Measurements from ENCODE around the gene NDUFB11. TPM values are rescaled to one million over a fixed set of nuclear protein-coding genes. Genes with fewer than 3 reads are reported as not detected.

The NDUFB11 gene
- total RNA-seq, 2 experiments from 2014 or later: 92.3 to 97.3 TPM

- POLR2A ChIA-PET: no interaction called here
Measured at GRCh38 chrX:47176101-47176740, 31.7 kb upstream of the NDUFB11 start.

GRCh38 chrX:47175588-47175980 is 31.1 kb upstream of the NDUFB11 start:
- ChIA-PET CTCF (no interaction called here), POLR2A (no interaction called here)

More at GRCh38 chrX:47176101-47176740, 31.7 kb upstream of the NDUFB11 start:
- CTCF ChIA-PET: no interaction called here

GRCh38 chrX:47174846-47175587 is 30.5 kb upstream of the NDUFB11 start:
- CTCF ChIA-PET: no interaction called here
- POLR2A ChIA-PET: no interaction called here

GRCh38 chrX:47174376-47174775 is 29.9 kb upstream of the NDUFB11 start:
- POLR2A ChIA-PET: no interaction called here

GRCh38 chrX:47172971-47173792 is 28.7 kb upstream of the NDUFB11 start:
- ChIA-PET CTCF (no interaction called here), POLR2A (interaction anchor here (0.6 kb wide), 1 partner anchor 907 kb away, joined by 5 read pairs; no protein-coding TSS in a partner anchor)

More at GRCh38 chrX:47174376-47174775, 29.9 kb upstream of the NDUFB11 start:
- CTCF ChIA-PET: no interaction called here

GRCh38 chrX:47172549-47172948 is 28.0 kb upstream of the NDUFB11 start:
- CTCF ChIA-PET: interaction anchor here (1.3 kb wide), 1 partner anchor 15 kb away, joined by 4 read pairs; no protein-coding TSS in a partner anchor

GRCh38 chrX:47171996-47172395 is 27.5 kb upstream of the NDUFB11 start:
- POLR2A ChIA-PET: no interaction called here
- CTCF ChIA-PET: interaction anchor here (1.3 kb wide), 1 partner anchor 14 kb away, joined by 4 read pairs; no protein-coding TSS in a partner anchor

More at GRCh38 chrX:47172549-47172948, 28.0 kb upstream of the NDUFB11 start:
- POLR2A ChIA-PET: interaction anchor here (0.6 kb wide), 1 partner anchor 908 kb away, joined by 5 read pairs; no protein-coding TSS in a partner anchor

- ChIA-PET CTCF (interaction anchor here (1.3 kb wide), 1 partner anchor 13 kb away, joined by 4 read pairs; no protein-coding TSS in a partner anchor), POLR2A (no interaction called here)
Measured at GRCh38 chrX:47170861-47171692, 26.6 kb upstream of the NDUFB11 start.

- POLR2A ChIA-PET: no interaction called here
- CTCF ChIA-PET: no interaction called here
Measured at GRCh38 chrX:47169726-47170515, 25.4 kb upstream of the NDUFB11 start.

- CTCF ChIA-PET: no interaction called here
- POLR2A ChIA-PET: no interaction called here
Measured at GRCh38 chrX:47169273-47169672, 24.8 kb upstream of the NDUFB11 start.

GRCh38 chrX:47168495-47169073 is 24.1 kb upstream of the NDUFB11 start:
- POLR2A ChIA-PET: no interaction called here
- CTCF ChIA-PET: no interaction called here

- CTCF ChIA-PET: no interaction called here
- POLR2A ChIA-PET: no interaction called here
Measured at GRCh38 chrX:47166126-47166525, 21.6 kb upstream of the NDUFB11 start.

GRCh38 chrX:47164420-47164819 is 19.9 kb upstream of the NDUFB11 start:
- POLR2A ChIA-PET: interaction anchor here (0.6 kb wide), 1 partner anchor 217 kb away, joined by 5 read pairs; no protein-coding TSS in a partner anchor

GRCh38 chrX:47162927-47163583 is 18.6 kb upstream of the NDUFB11 start:
- ChIA-PET CTCF (no interaction called here), POLR2A (no interaction called here)

More at GRCh38 chrX:47164420-47164819, 19.9 kb upstream of the NDUFB11 start:
- CTCF ChIA-PET: interaction anchor here (0.7 kb wide), 1 partner anchor 12 kb away, joined by 3 read pairs; no protein-coding TSS in a partner anchor

- POLR2A ChIA-PET: no interaction called here
Measured at GRCh38 chrX:47160781-47161180, 16.3 kb upstream of the NDUFB11 start.

GRCh38 chrX:47158781-47159180 is 14.3 kb upstream of the NDUFB11 start:
- CTCF ChIA-PET: no interaction called here
- POLR2A ChIA-PET: interaction anchor here (0.5 kb wide), 1 partner anchor 27 kb away, joined by 6 read pairs; no protein-coding TSS in a partner anchor

More at GRCh38 chrX:47160781-47161180, 16.3 kb upstream of the NDUFB11 start:
- CTCF ChIA-PET: no interaction called here

GRCh38 chrX:47158131-47158530 is 13.6 kb upstream of the NDUFB11 start:
- ChIA-PET CTCF (interaction anchor here (0.8 kb wide), 1 partner anchor 14 kb away, joined by 4 read pairs; no protein-coding TSS in a partner anchor), POLR2A (interaction anchor here (0.5 kb wide), 1 partner anchor 28 kb away, joined by 6 read pairs; no protein-coding TSS in a partner anchor)
